Activated naive CD8-positive, alpha-beta T cell treated with anti-CD3 and anti-CD28 coated beads, Interleukin-2, amount 50 U/mL, for 24 hours (primary cell): ENCODE measurements around the gene ZBTB25.
A peak's percentile ranks its signal among the peaks of the same experiment; 100 is the strongest.

Experiments used
- ATAC-seq: fragments of 150-1000 bp; cut with Tn5 transposase; one replicate; pipeline ENCODE4 v1.10.0; 2021
- DNase-seq: peaks from one replicate; pipeline ENCODE4 v3.0.0; 2021
- H3K27ac Mint-ChIP-seq: one replicate; pipeline ENCODE4 v1.8.0; 2021; ENCODE audit warnings: mild to moderate bottlenecking, mixed read lengths
- H3K27me3 Mint-ChIP-seq: one replicate; pipeline ENCODE4 v1.8.0; 2021; ENCODE audit warnings: mixed read lengths
- H3K36me3 Mint-ChIP-seq: one replicate; pipeline ENCODE4 v1.8.0; 2021; ENCODE audit warnings: low read depth, mixed read lengths
- H3K4me1 Mint-ChIP-seq: one replicate; pipeline ENCODE4 v1.8.0; 2021; ENCODE audit warnings: mixed read lengths
- H3K4me3 Mint-ChIP-seq: one replicate; pipeline ENCODE4 v1.8.0; 2021; ENCODE audit warnings: mild to moderate bottlenecking, moderate library complexity, mixed read lengths
- H3K9me3 Mint-ChIP-seq: one replicate; pipeline ENCODE4 v1.8.0; 2021; ENCODE audit warnings: mixed read lengths

ZBTB25 gene

DNA sequence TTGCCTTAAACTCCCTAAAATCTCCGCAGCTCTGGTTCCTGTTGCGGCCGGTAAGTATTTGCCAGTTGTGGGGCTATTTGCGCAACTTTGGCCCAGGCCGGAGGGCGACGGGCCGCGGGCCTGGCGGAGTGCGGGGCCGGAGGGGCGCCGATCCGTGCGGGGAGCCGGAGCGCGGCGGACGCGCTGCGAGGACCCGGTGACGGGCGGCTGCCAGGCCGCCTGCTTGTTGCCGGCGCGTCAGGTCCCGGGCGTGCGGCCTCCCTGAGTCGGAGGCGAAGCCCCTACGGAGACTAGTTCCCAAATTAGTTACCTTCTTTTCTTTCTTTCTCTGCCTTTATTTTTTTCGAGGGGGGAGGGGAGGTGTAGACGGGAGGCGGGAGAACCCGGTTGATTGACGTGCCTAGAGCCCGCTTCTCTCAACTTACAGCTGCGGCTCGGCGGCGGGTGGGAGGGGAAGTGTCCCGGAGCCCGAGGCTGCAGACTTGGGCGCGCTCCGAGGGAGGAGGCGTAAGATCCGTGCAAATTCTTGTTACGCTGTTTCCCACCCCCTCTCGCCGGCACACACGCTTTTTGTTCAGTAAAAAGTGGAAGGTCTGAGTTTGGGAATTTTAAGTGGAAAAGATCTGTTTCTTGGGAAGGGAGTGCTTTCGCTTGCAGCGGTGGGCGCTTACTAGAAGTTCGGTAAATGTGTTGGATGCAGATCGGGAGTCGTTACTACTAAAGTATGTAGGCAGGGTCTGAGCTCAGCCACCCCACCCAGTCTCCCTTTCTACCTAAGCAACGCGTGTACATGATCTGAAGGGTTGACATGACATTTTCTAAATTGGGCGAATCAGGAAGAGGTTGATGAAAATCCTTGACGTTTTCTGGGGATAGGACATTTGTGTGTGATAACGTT, 1.5 kb upstream of the ZBTB25 start:
- Mint-ChIP-seq H3K36me3 (peaks cover 29% of the 10 kb centered on the region), H3K4me3 (peak overlapping the region; percentile 93), H3K27ac (peak overlapping the region; percentile 99), H3K27me3 (no peaks in the 10 kb centered on the region), H3K4me1 (peaks cover 69% of the 10 kb centered on the region), H3K9me3 (no peaks in the 10 kb centered on the region)
- peak; percentile 85 for DNase-seq
- peak; percentile 36 for ATAC-seq

DNA sequence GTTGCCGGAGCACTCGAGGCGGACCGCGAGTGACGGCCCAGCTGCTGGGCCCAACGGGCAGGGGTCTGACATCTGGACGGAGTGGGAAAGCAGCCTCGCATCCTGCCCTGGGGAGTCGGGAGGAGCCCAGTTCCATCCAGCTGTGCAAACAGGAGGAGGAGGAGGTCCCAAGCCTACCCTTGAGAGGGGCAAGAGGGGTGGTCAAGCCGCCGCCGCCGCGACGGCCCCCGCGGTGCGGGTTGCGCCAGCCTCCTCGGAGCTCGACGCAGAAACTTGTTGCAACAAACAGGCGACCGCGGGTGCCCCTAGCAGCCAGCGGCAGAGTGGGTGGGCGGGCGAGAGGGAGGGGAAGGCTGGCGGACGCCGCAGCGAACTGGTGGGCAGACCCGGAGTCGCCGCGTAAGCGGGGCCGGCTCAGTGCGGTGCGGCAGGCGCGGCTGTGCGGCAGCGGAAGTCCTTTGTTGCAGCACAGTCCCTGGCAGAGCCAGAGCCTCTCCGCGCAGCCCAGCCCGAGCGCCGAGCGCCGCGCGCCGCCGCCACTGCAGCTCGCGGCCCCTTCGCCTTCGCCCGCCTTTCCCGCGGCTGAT, 765 bp upstream of the ZBTB25 start, which contains the start of gene ZBTB1:
Gene ZBTB1 (plus strand): TSS at position 461 of the 587 bp plus-strand sequence. CDS start 16,735 bp downstream, outside the sequence.
- peak; percentile 59 for ATAC-seq
- peak within 1 kb of the TSS; percentile 93 for H3K4me3 Mint-ChIP-seq
- no peaks in the 10 kb centered on the region for H3K9me3 Mint-ChIP-seq
- H3K36me3 Mint-ChIP-seq, result peaks cover 35% of the 10 kb centered on the region
- H3K27ac Mint-ChIP-seq, result peak within 1 kb of the TSS; percentile 99
- H3K27me3 Mint-ChIP-seq, result no peaks in the 10 kb centered on the region
- H3K4me1 Mint-ChIP-seq, result peaks cover 69% of the 10 kb centered on the region
- DNase-seq, result peak; percentile 88

DNA sequence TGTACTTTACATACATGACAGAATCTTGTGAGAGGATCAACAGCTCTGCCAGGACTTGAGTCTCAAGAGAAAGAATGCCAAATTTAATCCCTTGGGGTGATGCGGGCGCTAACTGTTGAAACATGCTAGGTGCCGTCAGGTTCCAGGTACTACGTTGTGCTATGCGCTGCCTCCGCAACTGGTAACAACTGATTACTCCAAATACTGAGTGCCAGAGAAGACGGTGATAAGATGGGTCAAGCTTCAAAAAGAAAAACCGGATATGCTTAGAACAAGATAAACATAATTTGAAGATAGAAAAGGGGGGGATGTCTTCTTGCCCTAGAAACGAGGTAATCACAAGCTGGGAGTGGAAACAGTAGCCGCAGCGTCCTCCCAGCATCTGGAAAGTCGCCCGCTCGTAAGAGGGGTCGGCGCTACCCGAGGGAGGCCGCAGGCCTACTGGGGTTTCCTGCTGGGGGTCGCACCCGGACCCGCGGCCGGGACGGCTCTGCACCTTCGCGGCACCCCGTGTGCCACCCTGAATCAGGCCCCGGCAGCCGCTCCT, 678 bp downstream of the ZBTB25 start:
- H3K4me1 Mint-ChIP-seq, result peaks cover 62% of the 10 kb centered on the region
- peaks cover 39% of the 10 kb centered on the region for H3K36me3 Mint-ChIP-seq
- peak overlapping the region; percentile 95 for H3K27ac Mint-ChIP-seq
- DNase-seq (peak; percentile 18), ATAC-seq (no peak)
- H3K9me3 Mint-ChIP-seq, result no peaks in the 10 kb centered on the region
- no peaks in the 10 kb centered on the region for H3K27me3 Mint-ChIP-seq
- H3K4me3 Mint-ChIP-seq, result peak overlapping the region; percentile 95

DNA sequence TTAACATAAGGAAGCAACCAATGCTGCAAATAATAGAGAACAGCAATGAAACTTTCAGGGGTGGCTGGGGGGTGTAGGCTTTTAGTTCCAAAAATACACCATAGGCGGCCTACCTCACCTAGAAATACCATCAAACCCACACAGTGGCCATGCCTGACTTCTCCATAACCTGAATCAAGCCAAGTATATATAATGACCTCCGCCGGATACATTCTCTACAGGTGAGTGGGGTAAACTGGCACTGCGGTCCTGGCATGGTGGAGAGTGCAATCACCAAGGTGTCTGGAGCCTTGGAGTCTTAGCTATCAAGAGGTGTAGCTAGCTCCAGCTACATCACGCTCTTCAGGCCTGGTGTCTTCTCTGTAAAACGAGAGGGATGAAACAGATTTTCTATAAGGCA, 1.2 kb downstream of the ZBTB25 start:
- no peak for ATAC-seq
- DNase-seq, result peak; percentile 10
- Mint-ChIP-seq H3K27ac (peak overlapping the region; percentile 95), H3K4me3 (peak overlapping the region; percentile 95), H3K4me1 (peaks cover 62% of the 10 kb centered on the region), H3K36me3 (peaks cover 42% of the 10 kb centered on the region), H3K27me3 (no peaks in the 10 kb centered on the region), H3K9me3 (no peaks in the 10 kb centered on the region)

DNA sequence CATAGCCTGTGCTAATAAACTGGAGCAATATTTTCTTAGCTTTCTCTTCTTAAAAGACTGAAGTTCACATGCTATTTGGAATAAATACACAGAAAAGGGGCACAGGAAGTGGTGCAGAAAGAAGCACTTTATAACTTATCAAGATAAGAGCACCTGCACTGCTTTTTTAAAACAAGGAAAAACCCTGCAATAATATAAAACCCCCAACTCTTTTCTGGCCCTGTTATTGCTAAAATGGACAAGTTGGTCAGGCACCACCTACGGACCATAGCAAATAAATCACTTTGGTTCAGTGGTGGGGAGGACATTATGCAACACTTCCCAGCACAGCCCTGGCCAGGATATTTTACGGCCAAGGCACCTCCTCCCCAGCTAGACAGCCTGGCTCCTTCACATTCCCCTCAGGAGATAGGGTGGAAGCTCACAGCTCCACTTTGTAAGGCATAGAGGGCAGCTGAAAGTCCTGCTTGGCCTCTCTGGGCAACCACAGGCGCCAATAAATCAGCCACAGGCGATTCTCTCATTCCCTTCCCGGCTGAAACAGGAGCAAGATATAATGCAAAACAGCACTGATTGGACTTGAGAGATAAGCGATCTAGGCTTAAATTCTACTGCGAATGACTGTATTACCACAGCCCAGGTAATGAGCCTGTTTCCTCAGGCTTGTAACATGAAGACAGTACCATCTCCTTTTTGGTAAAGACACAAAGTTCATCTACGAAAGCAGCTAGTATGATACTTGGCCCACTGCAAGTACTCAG, 2.0 kb downstream of the ZBTB25 start:
- Mint-ChIP-seq H3K27ac (peak overlapping the region; percentile 95), H3K36me3 (peaks cover 36% of the 10 kb centered on the region), H3K4me3 (peak overlapping the region; percentile 95), H3K27me3 (no peaks in the 10 kb centered on the region), H3K4me1 (peaks cover 60% of the 10 kb centered on the region), H3K9me3 (no peaks in the 10 kb centered on the region)
- ATAC-seq (no peak), DNase-seq (peak; percentile 11)

DNA sequence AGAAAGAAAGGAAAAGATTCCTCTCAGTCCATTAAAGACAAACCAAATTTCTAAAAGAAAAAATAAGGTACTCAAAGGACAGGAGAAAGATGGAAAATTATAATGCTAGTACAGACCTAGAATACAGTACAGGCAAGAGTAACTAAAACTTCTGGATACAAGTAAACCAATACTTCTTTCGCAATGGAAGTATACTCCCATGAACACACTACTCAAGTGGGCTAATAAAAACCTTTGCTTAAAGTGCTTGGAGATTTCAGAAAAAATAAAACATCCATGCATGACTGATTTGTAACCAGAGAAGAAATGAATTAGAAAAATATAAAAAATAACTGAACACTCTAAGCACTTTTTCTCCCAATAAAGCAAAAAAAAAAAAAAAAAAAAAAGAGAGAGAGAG, 3.5 kb downstream of the ZBTB25 start:
- no peak for DNase-seq
- H3K9me3 Mint-ChIP-seq, result no peaks in the 10 kb centered on the region
- H3K27me3 Mint-ChIP-seq, result no peaks in the 10 kb centered on the region
- ATAC-seq, result no peak
- H3K4me3 Mint-ChIP-seq, result peak overlapping the region; percentile 95
- peaks cover 55% of the 10 kb centered on the region for H3K4me1 Mint-ChIP-seq
- H3K36me3 Mint-ChIP-seq, result peaks cover 24% of the 10 kb centered on the region
- H3K27ac Mint-ChIP-seq, result peak overlapping the region; percentile 95

DNA sequence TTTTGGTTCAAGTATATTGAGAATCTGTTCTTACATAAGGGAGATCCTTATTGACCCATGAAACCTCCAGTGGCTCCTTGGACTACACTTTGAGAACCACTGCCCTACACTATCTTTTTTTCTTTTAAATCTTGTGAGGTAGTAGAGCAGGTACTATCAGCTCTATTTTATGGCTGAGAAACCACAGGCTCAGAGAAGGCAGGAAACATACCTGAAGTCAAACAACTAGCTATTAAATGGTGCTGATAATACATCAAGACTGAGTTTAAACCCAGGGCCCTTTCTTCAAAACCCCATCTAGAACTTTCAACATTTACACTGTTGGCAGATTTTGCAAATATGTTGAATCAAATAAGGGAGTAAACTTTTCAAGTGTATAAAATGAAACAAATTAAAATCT, 6.9 kb downstream of the ZBTB25 start:
- ATAC-seq (no peak), DNase-seq (no peak)
- H3K4me3 Mint-ChIP-seq, result no peak overlapping the region
- no peaks in the 10 kb centered on the region for H3K27me3 Mint-ChIP-seq
- H3K36me3 Mint-ChIP-seq, result peaks cover 29% of the 10 kb centered on the region
- peaks cover 69% of the 10 kb centered on the region for H3K4me1 Mint-ChIP-seq
- no peak overlapping the region for H3K27ac Mint-ChIP-seq
- no peaks in the 10 kb centered on the region for H3K9me3 Mint-ChIP-seq

DNA sequence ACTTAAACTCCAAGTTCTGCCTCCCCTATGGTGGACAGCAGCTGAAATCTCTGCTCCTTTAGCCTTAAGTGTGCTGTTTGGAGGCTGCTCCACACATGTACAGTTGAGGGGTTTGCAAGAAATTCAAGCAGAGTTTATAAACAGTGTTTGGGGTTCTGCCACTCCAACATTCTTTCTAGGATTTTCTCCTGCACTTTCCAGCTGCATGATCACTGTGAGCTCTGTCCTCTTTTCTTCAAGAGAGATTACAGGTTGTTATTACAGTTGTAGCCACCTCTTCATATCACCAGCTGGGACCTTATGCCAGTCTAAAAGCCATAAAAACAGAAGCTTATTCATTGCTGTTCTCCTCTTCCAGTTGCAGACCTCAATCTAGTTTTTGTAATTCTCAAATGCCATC, 8.4 kb downstream of the ZBTB25 start:
- H3K4me3 Mint-ChIP-seq, result no peak overlapping the region
- no peak for ATAC-seq
- peaks cover 39% of the 10 kb centered on the region for H3K36me3 Mint-ChIP-seq
- H3K4me1 Mint-ChIP-seq, result peaks cover 62% of the 10 kb centered on the region
- no peak for DNase-seq
- H3K27me3 Mint-ChIP-seq, result no peaks in the 10 kb centered on the region
- no peak overlapping the region for H3K27ac Mint-ChIP-seq
- no peaks in the 10 kb centered on the region for H3K9me3 Mint-ChIP-seq

DNA sequence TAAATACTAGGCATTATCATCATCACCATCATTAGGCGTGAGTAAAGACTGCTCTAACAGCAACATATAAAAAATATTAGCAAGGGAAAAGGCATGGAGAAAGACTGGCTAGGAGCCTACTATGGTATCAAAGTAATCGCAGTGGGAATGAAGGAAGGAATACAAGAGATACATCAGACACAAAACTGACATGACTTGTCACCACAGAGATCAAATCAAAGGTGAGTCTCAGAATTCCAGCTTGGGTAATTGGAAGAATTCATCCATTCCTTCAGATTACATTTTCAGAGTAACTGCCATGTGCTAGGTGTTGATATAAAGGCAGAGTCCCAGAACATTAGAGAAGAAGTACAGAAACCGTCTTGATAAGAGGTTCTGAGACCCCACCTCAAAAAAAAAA, 10.2 kb downstream of the ZBTB25 start:
- no peak overlapping the region for H3K27ac Mint-ChIP-seq
- peaks cover 31% of the 10 kb centered on the region for H3K36me3 Mint-ChIP-seq
- peaks cover 47% of the 10 kb centered on the region for H3K4me1 Mint-ChIP-seq
- no peaks in the 10 kb centered on the region for H3K9me3 Mint-ChIP-seq
- no peak overlapping the region for H3K4me3 Mint-ChIP-seq
- ATAC-seq (no peak), DNase-seq (no peak)
- no peaks in the 10 kb centered on the region for H3K27me3 Mint-ChIP-seq

DNA sequence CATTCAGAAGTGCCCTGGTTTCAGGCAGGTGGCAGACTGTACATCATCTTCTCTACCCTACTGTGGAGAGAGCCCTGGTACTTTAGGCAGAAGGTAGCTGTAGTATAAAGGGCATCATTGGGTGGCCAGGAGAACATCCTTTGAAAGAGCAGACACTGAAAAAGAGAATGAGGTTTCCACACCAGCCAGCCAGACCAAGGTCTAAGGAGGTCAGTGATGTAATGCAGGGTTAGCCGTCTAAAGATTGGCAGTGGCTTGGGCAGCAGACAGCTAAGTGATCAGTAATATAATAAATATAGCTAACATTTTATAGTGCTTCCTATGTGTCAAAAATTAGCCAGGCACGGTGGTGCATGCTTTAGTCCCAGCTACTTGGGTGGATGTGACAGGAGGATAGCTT, 12.0 kb downstream of the ZBTB25 start:
- ATAC-seq, result no peak
- H3K27ac Mint-ChIP-seq, result no peak overlapping the region
- H3K4me1 Mint-ChIP-seq, result peaks cover 35% of the 10 kb centered on the region
- H3K4me3 Mint-ChIP-seq, result no peak overlapping the region
- H3K27me3 Mint-ChIP-seq, result no peaks in the 10 kb centered on the region
- DNase-seq, result no peak
- no peaks in the 10 kb centered on the region for H3K9me3 Mint-ChIP-seq
- H3K36me3 Mint-ChIP-seq, result peaks cover 42% of the 10 kb centered on the region

DNA sequence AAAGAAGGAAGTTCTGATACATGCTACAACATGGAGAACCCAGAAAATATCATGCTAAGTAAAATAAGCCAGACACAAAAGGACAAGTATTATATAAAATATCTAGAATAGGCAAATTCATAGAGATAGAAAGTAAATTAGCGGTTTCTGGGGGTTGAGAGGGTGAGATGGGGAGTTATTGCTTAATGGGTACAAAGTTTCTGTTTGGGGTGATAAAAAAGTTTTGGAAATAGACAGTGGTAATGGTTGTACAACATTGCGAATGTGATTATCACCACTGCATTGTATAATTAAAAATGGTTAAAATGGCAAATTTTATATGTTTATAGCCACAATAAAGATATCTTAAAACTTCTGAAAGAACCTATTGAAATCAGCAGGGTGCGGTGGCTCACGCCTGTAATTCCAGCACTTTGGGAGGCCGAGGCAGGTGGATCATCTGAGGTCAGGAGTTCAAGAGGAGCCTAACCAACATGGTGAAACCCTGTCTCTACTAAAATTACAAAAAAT, 15.0 kb downstream of the ZBTB25 start:
- ATAC-seq (no peak), DNase-seq (no peak)
- H3K9me3 Mint-ChIP-seq, result no peaks in the 10 kb centered on the region
- H3K4me3 Mint-ChIP-seq, result no peak overlapping the region
- peaks cover 22% of the 10 kb centered on the region for H3K4me1 Mint-ChIP-seq
- no peak overlapping the region for H3K27ac Mint-ChIP-seq
- no peaks in the 10 kb centered on the region for H3K27me3 Mint-ChIP-seq
- peaks cover 51% of the 10 kb centered on the region for H3K36me3 Mint-ChIP-seq

DNA sequence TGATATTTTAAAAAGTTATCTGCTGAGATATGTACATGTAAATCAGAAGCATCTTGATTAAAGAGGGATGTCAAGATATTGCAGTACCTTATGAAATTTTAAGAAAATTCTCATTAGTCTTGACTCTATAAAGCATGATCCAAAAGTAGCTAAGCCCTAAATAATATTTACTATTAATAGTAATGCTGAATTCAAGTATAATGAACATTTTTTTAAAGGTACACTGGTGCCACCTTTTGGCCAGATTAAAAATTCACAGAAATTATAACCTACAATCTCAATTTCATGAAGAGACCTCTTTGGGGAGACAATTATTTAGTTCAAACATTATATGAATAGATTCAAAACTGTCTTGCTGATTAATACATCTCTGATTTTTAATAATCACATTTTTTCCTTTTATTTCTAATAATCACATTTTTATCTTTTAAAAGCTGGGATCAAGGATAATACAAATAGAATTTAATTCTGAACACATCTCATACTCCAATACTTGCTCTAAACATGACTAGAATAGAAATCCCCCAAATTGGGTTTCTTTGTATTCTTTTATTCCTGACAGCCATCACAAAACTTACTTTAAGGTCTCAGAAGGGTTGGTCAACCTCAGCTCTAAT, 24.9 kb downstream of the ZBTB25 start:
- no peak for ATAC-seq
- H3K4me1 Mint-ChIP-seq, result peaks cover 21% of the 10 kb centered on the region
- no peaks in the 10 kb centered on the region for H3K27me3 Mint-ChIP-seq
- no peak for DNase-seq
- no peak overlapping the region for H3K27ac Mint-ChIP-seq
- no peaks in the 10 kb centered on the region for H3K9me3 Mint-ChIP-seq
- H3K36me3 Mint-ChIP-seq, result peaks cover 11% of the 10 kb centered on the region
- no peak overlapping the region for H3K4me3 Mint-ChIP-seq

DNA sequence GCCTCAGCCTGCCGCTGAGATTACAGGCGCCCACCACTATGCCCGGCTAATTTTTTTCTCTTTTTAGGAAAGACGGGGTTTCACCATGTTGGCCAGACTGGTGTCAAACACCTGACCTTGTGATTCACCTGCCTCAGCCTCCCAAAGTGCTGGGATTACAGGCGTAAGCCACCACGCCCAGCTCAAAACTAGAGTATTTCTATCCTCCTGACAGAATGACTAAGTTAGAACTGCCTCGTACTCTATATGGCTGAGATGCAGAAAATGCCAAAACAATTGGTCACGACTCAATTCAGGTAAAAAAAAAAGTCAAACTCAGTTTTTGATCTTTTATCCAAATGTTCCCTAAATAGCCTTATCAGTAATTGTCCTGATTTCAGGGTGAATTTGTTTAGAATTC, 27.2 kb downstream of the ZBTB25 start:
- peaks cover 19% of the 10 kb centered on the region for H3K4me1 Mint-ChIP-seq
- no peak overlapping the region for H3K4me3 Mint-ChIP-seq
- H3K36me3 Mint-ChIP-seq, result peaks cover 10% of the 10 kb centered on the region
- DNase-seq (no peak), ATAC-seq (no peak)
- H3K27ac Mint-ChIP-seq, result no peak overlapping the region
- H3K9me3 Mint-ChIP-seq, result no peaks in the 10 kb centered on the region
- no peaks in the 10 kb centered on the region for H3K27me3 Mint-ChIP-seq
